Stimulated activated CD8-positive, alpha-beta memory T cell treated with anti-CD3 and anti-CD28 coated beads, Interleukin-15, amount 100 ng/mL, for 1 hour (primary cell): ENCODE data around the gene FSTL4.

Experiments used
- DNase-seq: peaks from one replicate; pipeline ENCODE4 v3.0.0-alpha.2; 2020; ENCODE audit warnings: low read depth

Gene FSTL4

DNA sequence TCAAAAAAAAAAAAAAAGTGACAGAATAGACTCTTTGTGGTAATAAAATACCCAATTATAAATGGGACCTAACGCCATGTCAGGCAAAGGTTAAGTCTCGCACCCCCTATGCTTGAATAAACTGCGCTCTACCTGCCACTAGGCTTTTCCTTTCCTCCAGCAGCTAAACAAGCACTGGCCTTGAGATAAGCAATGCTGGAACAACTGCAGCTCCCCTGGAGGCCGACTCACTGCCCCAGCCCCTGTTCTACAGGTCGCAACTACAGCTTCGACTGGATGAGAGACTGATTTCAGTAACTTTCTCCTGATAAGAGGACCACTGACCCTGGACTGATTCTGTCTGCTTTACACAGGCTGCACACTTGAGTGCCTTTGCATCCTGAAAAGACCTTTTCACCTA lies 350.3 kb downstream of the FSTL4 start:
- DNase-seq = no peak

DNA sequence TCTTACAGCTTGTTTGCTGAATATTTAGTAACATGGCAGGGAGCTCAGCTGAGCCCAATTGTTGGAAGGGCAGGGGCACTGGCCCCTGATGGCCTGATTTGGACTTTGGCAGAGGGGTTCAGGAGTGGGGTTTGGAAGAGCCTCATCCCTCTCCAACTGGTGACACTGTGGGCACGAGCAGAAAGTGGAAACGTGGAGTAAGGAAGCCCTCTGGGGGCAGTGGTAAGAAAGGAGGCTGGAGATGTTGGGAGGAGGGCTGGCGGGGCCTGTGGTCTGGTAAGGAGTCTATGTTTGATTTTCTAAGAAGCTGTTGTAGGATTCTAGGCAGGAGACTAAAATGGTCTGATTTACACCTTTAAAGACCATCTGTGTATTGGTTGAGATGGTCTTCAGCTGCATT lies 351.6 kb downstream of the FSTL4 start:
- DNase-seq = no peak

DNA sequence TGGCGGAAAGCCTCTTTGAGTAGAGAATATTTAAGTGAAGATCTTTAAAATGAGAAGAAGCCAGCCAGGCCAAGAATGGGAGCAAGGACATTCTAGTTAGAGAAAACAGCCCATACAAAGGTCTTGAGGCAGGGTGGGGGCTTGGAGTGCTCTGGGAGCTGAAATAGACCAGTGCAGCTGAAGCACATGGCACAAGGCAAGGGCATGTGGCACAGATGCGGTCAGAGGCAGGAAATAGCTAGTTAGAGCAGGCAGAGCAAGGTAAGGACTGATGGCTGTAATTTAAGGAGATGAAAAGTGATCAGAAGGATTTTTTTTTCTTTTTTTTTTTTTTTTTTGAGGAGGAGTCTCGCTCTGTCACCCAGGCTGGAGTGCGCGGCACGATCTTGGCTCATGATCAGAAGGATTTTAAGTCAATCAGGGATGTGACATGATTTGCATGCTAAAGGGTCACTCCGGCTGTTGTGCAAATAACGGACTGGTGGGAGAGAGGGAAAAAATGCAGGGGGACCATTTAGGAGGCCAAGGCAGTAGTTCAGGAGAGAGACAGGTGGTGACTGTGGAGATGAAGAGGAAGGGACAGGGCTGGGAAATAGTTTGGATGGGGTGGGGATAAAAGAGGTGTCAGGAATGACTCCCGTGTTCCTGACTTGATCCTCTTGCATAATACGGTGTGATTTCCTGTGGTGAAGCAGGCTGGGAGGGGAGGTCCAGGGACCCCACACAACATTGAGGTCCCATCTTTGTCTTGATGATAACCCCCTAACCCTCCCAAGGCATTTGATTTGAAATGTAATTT lies 352.9 kb downstream of the FSTL4 start:
- no peak for DNase-seq

DNA sequence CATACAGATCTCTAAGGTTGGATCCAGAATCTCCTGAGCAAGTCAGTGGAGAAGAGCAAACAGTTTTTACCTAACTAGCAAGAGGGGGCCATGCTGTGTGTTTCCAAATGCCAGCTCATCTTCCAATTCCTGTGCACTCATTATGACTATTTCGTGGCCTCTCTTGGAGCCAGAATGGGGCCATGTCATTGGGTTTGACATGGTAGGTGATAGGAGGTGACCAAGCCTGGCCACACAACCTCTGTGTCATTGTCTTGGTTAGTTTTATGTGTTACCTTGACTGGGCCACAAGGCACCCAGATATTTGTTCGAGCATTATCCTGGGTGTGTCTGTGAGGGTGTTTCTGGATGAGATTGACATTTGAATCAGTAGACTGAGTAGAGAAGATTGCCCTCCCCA lies 354.4 kb downstream of the FSTL4 start:
- no peak for DNase-seq

DNA sequence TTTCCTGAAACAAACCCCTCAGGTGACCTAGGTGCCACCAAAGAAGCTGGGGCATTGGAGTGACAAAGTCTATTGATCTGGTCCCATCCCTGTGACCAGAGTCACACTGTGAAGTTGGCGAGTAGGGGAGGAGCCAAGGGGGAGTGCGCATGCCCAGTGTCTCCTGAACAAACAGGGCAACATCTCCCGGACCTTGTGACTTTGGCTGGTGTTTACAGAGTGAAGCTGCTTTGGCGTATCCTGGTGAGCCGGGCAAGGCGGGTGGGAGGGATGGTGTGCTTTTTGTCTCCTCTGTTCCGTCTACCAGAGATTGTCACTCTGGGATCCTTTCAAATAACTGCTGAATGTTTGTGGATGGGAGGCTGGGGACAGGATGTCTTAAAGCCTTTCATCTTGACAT lies 356.1 kb downstream of the FSTL4 start:
- no peak for DNase-seq

DNA sequence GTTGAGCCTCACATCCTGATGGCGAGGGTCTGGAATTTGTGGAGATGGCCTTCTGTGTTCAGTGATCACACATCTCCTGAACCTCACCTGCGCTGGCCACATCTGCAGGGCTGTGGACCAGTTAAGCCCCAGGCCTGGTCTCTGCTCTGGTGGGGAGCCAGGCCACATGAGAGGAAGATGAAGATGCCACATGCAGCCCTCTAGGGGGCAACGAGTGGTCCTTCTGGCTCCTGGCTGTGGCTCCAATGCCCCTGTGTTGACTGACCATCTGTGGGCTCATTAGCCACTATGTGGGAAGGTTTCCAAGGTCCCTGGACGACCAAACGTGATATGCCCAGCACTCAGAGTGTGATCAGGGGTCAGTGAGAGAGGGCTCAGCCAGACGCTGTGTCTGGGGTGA lies 357.5 kb downstream of the FSTL4 start:
- no peak for DNase-seq

DNA sequence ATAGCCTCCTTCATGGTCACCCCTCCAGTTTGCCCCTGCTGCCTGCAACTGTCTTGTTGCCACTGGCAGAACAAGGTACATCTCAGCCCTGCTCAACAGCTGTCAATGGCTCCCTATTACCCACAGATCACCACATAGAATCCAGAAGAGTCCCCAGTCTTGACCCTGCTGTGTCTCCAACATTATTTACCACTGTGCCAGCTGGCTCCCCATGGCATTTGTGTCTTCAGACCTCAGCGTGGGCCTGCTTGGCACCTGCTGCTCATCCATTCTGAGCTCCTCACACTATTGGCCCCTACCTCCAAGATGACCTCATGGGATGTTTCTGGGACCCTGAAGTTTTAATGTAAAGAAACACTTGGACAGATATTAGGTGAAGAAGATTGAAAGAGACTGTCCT lies 358.7 kb downstream of the FSTL4 start:
- no peak for DNase-seq

DNA sequence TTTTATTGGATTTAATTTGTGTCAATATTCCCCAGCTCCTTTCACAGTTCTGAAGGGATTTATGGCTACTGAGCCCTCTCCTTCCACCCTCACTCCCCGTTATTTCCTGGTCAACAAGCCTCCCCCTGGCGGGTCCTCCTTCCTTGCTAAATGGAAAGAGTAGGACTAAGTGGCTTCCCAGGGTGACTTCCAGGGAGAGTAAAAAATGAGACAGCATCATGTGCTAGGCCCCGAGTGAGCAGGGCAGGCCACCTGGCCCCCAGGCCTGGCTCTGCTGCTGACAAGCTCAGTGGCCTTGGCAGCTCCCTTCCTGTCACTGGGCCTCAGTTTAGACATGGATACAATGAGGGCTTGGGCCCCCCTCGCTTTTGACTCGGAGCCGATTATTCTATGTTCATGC lies 359.3 kb downstream of the FSTL4 start:
- no peak for DNase-seq

DNA sequence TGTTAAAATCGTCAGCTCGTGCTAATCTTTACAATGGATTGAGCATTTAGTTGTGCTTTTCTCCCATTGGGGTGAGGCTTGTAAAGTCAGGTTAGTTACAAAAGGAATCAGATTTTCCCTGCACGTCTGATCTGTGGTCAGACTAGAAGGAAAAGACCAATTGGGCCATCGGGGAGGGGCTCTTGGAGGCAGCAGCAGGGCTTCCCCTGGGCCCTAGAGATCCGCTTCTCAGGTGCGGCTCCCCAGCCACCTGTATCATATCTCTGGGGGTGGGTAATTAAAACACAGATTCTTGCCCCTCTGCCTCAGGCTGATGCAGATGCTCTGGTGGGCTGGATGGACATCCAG lies 360.2 kb downstream of the FSTL4 start:
- no peak for DNase-seq

DNA sequence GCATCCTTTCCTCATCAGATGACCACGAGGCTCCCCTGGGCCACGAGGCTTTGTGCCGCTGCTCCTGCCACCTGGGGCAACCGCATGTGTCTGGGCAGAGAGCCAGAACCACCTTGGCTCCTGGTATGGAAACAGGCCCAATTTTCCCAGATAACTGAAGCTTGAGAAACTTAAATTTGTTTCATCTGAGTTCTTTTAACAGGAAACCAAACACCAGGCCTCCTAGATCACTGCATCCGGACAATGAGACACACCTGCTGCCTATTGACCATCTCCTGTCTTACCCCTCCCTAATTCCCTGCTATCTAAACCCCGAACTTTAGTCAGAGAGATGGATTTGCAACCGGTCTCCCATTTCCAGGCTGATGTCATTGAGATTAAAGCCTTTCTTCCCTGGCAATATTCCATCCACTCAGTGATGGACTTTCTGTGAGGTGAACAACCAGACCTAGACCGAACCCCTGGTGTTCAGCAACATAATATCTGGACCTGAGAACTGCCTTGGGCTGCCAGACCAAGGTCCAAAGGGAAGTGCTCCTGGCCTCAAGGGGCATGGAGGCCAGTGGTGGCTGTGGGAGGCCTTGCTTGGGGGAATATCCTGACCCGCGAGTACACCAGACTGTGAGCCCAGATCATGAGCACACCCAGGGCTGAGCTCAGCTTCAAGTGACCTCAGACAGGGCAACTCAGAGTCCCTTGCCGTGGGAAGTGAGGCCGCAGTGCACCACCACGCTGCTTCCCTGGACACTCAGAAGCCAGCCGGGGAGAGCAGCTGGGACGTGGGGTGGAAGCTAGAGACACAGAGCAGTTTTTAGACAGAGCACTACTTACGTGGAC lies 360.8 kb downstream of the FSTL4 start:
- no peak for DNase-seq

DNA sequence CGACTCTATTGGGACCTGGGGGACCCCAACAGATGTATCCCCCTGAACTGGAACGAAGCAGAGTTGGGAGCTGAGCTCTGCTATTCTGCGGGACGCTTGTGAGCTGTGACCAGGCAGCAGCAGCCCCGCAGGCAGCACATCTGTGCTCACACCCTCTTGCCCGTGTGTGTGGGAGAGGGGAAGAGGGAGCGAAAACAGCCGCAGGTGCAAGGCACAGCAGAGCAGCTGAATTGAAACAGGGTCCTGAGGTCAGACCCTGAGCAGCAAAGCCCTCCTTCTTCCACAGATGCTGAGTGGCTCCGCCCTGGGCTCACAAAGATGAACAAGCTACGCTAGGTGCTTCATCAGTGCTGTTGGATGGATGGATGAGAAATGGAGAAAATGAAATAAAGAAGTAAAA lies 361.8 kb downstream of the FSTL4 start:
- no peak for DNase-seq

DNA sequence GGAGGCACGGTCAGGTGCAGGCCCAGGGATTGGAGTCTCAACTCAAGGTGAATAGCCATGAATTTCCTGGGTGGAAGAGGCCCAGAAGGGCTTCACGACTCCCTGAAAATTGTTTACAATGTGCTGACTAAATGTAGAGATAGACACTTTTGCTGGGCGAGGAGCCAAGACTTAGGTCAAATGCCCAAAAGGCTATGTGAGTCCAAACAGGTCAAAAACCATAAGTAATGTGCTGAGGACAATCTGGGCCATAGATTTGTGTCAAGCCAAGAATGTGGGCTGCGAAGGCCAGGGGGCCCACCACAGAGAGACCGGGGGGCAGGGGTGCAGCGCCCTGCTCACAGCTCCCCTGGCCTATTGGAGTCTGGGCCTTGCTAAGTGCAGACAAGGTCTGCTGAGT lies 362.7 kb downstream of the FSTL4 start:
- DNase-seq = no peak

DNA sequence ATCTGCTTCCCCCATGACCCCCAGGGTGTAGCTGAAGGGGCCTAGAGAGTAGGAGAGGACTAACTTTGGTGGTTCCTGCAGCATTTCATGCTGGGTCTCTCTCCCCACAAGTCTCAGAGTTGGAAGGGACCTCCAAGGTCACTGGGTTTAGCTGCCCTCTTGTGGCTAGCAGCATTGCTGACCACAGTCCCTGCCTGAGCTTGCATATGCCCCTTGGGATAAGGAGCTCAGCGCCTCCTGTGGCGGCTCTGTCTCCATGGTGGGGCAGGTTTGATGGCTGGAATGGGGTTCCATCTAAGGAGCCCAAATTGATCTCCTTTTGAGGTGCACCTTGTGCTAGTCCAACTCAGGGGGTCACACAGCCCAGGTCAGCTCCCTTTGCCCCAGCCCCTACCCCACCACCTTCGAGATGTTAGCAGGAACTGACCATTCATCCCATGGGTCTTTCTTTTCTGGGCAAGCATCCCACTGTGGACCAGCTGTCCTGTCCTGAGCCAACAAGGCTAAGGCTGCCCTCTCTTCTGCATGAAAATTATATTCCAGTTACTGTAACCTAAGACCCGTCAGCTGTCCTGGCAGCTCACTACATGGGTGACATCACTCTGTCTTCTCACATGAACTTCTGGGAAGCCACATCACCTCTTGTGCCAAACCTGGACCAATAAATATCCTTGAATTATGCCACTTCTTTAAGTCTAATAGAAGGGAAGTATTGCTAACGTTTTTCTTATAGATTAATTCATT lies 364.3 kb downstream of the FSTL4 start:
- DNase-seq = no peak

DNA sequence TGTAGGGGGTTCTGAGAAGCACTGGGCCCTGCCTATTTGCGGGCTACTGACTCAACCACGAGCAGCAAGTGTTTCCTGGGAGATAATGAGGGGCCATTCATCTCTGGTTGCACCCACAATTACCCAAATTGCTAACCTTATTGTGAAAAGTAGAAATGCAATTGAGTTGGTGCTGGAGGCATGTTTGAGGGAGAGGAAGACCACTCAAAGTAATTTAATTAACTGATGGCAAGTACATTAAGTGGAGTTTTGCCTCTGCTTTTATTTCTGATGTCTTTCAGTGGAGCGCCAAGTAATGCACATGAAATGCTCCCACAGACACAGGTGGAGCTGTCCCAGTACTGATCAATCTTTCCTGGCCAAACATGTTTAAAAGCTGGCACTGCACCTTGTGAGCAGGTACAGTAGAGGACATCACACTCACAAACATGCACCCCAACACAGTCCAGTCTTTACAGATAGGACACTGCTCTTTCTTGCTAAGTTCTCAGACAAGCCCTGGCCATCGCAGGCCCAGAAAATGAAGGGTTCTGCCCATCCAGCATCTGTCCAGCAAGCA lies 365.1 kb downstream of the FSTL4 start:
- no peak for DNase-seq

DNA sequence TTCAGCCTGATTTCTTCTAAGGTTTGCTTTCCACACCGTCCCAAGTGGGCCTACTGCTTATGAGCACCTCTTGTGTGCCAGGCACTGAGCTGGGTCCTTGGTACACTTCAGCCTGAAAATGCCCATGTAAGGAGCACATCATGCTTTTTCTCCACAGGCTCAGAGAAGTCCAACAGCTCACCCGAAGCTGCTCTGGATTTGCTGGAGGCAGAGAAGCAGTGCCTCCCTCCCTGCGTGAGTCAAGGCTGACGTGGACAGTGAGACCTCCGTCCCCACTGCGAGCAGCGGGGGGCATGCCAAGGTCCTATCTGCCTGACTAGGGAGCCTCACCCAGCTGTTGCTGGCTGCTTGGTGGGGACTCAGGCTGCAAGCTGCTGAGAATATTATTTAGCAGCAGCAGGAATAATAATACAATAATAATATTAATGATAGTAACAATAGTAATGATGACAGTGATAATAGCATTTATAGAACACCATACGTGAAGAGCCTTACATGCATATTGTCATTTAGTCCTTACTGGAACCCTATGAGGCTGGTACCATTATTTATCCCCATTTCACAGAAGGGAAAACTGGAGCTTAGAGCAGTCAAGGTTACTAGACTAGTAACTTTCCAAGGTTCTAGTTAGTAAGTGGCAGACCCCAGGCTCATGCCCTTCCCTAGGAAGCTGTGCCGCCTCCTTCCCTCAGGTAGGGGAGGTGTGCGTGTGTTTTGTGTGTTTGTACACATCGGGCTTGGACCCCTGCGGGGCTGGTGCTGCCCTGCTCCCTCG lies 365.8 kb downstream of the FSTL4 start:
- DNase-seq = no peak

DNA sequence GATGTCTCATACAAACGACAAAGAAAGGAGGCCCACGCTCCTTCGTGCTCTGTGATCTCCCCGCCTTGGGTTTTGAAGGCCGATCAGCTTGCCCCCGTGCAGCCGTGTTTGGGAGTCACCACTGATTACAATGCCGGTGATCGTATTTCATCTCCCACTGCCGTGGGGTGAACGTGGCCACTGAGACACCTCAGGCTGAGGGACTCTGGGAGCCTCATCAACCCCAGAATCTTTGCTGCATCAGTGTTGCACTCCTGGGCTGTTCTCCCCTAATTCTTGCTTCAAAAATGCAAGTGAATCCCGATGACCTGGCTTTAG lies 366.3 kb downstream of the FSTL4 start:
- no peak for DNase-seq

DNA sequence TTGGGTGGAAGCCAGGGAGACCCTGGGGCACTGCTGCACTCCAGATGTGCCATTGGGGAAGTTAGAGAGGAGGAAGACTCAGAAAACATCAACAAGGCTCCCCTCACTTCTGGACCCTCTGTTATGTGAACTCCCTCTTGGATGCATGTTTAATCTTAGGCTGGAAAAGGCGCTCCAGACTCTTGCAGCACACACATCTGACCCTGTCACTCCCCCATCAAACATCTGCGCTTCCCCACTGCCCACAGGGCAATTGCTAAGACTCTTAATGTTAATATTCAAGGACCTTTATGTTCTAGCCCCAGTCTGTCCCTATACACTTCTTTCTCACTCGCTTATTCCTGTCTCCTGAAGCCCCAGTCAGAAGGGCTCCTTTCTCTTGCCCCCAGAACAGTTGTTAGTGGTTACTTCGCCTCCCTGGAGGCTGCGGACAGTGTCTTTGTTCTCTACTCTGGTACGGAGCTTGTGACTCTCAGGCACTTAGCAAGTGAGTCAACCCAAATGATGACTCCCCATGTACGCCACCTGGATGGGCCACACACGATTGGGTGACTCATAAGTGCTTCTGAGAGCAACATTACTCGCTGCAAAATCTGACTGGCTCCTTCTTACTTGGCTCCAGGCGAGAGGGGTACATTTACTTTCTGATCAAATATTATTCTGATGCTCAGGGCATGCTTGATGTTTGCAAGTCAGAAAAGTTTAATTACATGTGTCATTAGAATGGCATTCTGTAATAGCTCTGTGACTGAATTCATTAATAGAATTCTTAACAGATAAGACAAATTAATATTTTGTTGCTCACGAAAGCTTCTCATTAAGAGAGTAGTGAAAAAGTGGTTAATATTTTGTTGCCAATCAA lies 366.9 kb downstream of the FSTL4 start:
- no peak for DNase-seq

DNA sequence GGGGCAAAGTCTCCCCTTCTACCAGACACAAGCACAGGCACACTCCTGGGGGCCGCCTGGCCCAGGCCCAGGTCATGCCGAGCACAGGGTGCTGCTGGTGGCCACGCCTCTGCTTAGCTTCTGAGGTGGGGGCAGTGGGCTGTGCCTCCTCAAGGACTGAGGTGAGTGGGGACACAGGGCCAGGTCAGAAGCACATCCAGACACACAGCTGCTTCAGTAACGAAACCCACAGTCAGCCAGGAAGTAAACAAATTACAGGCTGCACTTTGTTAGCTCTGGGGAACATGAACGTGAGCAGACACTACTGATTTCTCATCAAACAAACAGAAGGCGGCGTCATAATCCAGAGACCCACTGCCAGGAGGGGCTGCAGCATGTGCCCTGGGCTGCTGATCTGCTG lies 368.1 kb downstream of the FSTL4 start:
- no peak for DNase-seq

DNA sequence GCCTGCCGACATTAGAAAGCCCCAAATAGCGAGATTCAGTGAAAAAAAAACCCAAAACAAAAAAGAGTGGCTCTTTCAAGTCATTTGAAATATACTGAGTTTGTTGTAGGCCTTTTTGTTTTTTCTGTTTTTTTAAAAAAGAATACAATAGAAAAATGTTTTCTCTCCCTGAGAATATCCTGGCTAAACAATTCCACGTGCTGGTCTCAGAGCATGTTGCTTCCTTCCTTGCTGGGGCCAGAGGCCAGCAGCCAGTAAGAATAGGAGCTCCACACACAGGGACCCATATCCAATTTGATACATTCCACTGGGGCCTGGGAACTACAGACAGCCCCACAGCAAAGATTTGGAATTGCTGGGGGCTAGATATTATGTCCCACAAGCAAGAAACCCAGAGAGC lies 369.1 kb downstream of the FSTL4 start:
- no peak for DNase-seq

DNA sequence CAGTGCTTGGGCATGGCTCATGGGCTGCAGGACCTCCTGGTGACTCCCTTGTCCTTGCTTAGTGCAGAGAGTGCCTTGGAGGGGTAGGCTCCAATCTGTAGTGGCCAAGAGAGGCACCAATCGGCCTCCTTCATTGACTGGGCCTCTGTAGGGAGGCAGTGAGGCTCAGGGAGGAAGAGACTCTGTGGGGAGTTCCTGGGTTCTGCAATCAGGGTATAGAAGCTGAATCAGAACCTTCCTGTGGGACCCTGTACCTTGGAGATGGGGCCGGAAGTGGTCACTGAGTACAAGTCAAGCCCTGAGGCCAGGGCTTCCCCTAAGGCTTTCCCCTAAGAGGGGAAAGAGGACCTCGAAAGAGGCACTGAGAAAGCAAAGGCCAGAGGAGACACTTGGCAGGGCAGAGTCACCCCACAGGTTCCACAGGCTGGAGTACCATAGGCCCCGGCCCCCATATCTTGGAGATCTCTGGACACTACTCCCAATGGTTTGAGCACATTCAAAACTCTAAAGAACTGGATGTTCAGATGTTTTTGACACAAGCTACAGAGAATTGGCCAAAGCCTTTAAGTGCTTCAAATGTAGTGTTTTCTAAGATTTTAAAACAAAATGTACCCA lies 370.0 kb downstream of the FSTL4 start:
- DNase-seq = no peak
